HepG2 (cell line): ENCODE data around the gene C1orf21.

Experiments
- BCL6 ChIP-seq: IDR thresholded peaks from 2 replicates; pipeline ENCODE4 v1.6.1; 2016; ENCODE audit warnings: missing genetic modification reagents, missing compliant biosample characterization
- CHD2 ChIP-seq: IDR thresholded peaks from 2 replicates; pipeline ENCODE4 v1.6.1; 2011; ENCODE audit warnings: low read depth, low read length, improper control_type of control experiment
- CHD4 ChIP-seq: fragments of 200-600 bp; sonication (generic); IDR thresholded peaks from 2 replicates; pipeline ENCODE4 v1.7.0; 2017; ENCODE audit warnings: mild to moderate bottlenecking, low read length, borderline replicate concordance
- EZH2 ChIP-seq: conservative IDR thresholded peaks from 2 replicates; pipeline ENCODE4 v1.6.1; 2012; ENCODE audit warnings: mild to moderate bottlenecking, low read depth, low read length, moderate library complexity
- IRF2 ChIP-seq: IDR thresholded peaks from 2 replicates; pipeline ENCODE4 v1.6.1; 2018; ENCODE audit warnings: missing genetic modification reagents, missing compliant biosample characterization
- KDM1A ChIP-seq: IDR thresholded peaks from 2 replicates; pipeline ENCODE4 v1.6.1; 2016; ENCODE audit warnings: missing compliant biosample characterization
- NFYB ChIP-seq: sonication (generic); formaldehyde crosslinking; IDR thresholded peaks from 2 replicates; pipeline ENCODE4 v1.4.0; 2020; ENCODE audit warnings: missing genetic modification reagents
- RAD21 ChIP-seq: fragments of 450-650 bp; formaldehyde crosslinking; IDR thresholded peaks from 2 replicates; pipeline ENCODE4 v1.5.0; 2020; ENCODE audit warnings: mild to moderate bottlenecking
- ZNF232 ChIP-seq: sonication (generic); formaldehyde crosslinking; IDR thresholded peaks from 2 replicates; pipeline ENCODE4 v1.4.0; 2020; ENCODE audit warnings: missing genetic modification reagents, borderline replicate concordance
- TF ChIP-seq, protein P1 (sequence below), 2 experiments: fragments of 450-650 bp in 1 of 2; sonication (generic) in 1 of 2; formaldehyde crosslinking in 1 of 2; IDR thresholded peaks; 2 replicates each; pipeline versions ENCODE4 v1.6.1 to v1.8.0; 2016 to 2022; ENCODE audit warnings: antibody characterized with exemption in 1 of 2, mild to moderate bottlenecking in 1 of 2, missing genetic modification reagents in 1 of 2
- TF ChIP-seq, protein P2 (sequence below): sonication (generic); formaldehyde crosslinking; IDR thresholded peaks from 2 replicates; pipeline ENCODE4 v1.8.0; 2023; ENCODE audit warnings: mild to moderate bottlenecking, missing genetic modification reagents
- TF ChIP-seq, protein P3 (sequence below): sonication (generic); formaldehyde crosslinking; IDR thresholded peaks from 2 replicates; pipeline ENCODE4 v1.5.0; 2020; ENCODE audit warnings: mild to moderate bottlenecking, missing genetic modification reagents, moderate library complexity
- TF ChIP-seq, protein P4 (sequence below): sonication (generic); formaldehyde crosslinking; IDR thresholded peaks from 2 replicates; pipeline ENCODE4 v1.5.0; 2020; ENCODE audit warnings: missing genetic modification reagents
- TF ChIP-seq, protein P5 (sequence below): sonication (generic); formaldehyde crosslinking; IDR thresholded peaks from 2 replicates; pipeline ENCODE4 v1.4.0; 2020; ENCODE audit warnings: missing genetic modification reagents

DNA sequence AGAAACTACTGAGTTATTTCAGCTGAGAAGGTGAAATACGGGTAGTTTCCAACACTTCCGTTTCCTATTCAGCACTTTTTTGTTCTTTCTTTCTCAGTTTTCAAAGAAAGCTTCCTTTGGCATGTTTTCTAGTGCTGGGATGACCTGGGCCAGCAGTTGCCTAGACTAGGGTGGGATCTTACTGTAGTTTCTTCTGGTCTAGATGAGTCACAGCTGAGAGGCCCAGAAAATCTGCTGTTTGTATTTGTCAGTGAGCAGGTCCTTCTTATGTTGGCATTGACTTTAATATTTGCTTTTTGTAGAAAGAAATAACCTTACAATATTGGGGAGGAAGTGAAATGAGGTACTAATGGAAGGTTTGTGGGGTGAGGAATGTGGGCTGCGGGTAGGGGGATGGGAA, 22.2 kb downstream of the C1orf21 start:
- TF ChIP-seq CHD4 = no peak
- TF ChIP-seq BCL6 = no peak
- no peak for TF ChIP-seq RAD21 (CRISPR knock-in tag)
- TF ChIP-seq, protein P1, sequence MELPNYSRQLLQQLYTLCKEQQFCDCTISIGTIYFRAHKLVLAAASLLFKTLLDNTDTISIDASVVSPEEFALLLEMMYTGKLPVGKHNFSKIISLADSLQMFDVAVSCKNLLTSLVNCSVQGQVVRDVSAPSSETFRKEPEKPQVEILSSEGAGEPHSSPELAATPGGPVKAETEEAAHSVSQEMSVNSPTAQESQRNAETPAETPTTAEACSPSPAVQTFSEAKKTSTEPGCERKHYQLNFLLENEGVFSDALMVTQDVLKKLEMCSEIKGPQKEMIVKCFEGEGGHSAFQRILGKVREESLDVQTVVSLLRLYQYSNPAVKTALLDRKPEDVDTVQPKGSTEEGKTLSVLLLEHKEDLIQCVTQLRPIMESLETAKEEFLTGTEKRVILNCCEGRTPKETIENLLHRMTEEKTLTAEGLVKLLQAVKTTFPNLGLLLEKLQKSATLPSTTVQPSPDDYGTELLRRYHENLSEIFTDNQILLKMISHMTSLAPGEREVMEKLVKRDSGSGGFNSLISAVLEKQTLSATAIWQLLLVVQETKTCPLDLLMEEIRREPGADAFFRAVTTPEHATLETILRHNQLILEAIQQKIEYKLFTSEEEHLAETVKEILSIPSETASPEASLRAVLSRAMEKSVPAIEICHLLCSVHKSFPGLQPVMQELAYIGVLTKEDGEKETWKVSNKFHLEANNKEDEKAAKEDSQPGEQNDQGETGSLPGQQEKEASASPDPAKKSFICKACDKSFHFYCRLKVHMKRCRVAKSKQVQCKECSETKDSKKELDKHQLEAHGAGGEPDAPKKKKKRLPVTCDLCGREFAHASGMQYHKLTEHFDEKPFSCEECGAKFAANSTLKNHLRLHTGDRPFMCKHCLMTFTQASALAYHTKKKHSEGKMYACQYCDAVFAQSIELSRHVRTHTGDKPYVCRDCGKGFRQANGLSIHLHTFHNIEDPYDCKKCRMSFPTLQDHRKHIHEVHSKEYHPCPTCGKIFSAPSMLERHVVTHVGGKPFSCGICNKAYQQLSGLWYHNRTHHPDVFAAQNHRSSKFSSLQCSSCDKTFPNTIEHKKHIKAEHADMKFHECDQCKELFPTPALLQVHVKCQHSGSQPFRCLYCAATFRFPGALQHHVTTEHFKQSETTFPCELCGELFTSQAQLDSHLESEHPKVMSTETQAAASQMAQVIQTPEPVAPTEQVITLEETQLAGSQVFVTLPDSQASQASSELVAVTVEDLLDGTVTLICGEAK (IDR thresholded peaks at IDR 0.05) = no peak
- TF ChIP-seq, protein P1 (CRISPR knock-in tag; IDR thresholded peaks at IDR 0.05) = no peak
- TF ChIP-seq, protein P2, sequence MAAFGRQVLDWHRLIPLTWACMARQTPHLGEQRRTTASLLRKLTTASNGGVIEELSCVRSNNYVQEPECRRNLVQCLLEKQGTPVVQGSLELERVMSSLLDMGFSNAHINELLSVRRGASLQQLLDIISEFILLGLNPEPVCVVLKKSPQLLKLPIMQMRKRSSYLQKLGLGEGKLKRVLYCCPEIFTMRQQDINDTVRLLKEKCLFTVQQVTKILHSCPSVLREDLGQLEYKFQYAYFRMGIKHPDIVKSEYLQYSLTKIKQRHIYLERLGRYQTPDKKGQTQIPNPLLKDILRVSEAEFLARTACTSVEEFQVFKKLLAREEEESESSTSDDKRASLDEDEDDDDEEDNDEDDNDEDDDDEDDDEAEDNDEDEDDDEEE (CRISPR knock-in tag) = no peak
- TF ChIP-seq, protein P3, sequence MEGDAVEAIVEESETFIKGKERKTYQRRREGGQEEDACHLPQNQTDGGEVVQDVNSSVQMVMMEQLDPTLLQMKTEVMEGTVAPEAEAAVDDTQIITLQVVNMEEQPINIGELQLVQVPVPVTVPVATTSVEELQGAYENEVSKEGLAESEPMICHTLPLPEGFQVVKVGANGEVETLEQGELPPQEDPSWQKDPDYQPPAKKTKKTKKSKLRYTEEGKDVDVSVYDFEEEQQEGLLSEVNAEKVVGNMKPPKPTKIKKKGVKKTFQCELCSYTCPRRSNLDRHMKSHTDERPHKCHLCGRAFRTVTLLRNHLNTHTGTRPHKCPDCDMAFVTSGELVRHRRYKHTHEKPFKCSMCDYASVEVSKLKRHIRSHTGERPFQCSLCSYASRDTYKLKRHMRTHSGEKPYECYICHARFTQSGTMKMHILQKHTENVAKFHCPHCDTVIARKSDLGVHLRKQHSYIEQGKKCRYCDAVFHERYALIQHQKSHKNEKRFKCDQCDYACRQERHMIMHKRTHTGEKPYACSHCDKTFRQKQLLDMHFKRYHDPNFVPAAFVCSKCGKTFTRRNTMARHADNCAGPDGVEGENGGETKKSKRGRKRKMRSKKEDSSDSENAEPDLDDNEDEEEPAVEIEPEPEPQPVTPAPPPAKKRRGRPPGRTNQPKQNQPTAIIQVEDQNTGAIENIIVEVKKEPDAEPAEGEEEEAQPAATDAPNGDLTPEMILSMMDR (CRISPR knock-in tag) = no peak
- TF ChIP-seq NFYB (CRISPR knock-in tag) = no peak
- no peak for TF ChIP-seq EZH2
- TF ChIP-seq IRF2 = no peak
- no peak for TF ChIP-seq KDM1A (CRISPR knock-in tag)
- TF ChIP-seq, protein P4, sequence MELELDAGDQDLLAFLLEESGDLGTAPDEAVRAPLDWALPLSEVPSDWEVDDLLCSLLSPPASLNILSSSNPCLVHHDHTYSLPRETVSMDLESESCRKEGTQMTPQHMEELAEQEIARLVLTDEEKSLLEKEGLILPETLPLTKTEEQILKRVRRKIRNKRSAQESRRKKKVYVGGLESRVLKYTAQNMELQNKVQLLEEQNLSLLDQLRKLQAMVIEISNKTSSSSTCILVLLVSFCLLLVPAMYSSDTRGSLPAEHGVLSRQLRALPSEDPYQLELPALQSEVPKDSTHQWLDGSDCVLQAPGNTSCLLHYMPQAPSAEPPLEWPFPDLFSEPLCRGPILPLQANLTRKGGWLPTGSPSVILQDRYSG (CRISPR knock-in tag) = no peak
- TF ChIP-seq ZNF232 (CRISPR knock-in tag) = no peak
- no peak for TF ChIP-seq CHD2
- TF ChIP-seq, protein P5, sequence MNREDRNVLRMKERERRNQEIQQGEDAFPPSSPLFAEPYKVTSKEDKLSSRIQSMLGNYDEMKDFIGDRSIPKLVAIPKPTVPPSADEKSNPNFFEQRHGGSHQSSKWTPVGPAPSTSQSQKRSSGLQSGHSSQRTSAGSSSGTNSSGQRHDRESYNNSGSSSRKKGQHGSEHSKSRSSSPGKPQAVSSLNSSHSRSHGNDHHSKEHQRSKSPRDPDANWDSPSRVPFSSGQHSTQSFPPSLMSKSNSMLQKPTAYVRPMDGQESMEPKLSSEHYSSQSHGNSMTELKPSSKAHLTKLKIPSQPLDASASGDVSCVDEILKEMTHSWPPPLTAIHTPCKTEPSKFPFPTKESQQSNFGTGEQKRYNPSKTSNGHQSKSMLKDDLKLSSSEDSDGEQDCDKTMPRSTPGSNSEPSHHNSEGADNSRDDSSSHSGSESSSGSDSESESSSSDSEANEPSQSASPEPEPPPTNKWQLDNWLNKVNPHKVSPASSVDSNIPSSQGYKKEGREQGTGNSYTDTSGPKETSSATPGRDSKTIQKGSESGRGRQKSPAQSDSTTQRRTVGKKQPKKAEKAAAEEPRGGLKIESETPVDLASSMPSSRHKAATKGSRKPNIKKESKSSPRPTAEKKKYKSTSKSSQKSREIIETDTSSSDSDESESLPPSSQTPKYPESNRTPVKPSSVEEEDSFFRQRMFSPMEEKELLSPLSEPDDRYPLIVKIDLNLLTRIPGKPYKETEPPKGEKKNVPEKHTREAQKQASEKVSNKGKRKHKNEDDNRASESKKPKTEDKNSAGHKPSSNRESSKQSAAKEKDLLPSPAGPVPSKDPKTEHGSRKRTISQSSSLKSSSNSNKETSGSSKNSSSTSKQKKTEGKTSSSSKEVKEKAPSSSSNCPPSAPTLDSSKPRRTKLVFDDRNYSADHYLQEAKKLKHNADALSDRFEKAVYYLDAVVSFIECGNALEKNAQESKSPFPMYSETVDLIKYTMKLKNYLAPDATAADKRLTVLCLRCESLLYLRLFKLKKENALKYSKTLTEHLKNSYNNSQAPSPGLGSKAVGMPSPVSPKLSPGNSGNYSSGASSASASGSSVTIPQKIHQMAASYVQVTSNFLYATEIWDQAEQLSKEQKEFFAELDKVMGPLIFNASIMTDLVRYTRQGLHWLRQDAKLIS = no peak
